ENCODE measurements around the gene CLEC4A. TPM values are rescaled to one million over a fixed set of nuclear protein-coding genes. Genes with fewer than 3 reads are reported as not detected.

The CLEC4A gene
- total RNA-seq (1 to 10 TPM; 2.4 to 3.5 TPM), polyA plus RNA-seq (ENCODE audit: insufficient read depth, low read depth, low replicate concordance) (1.9 TPM)
- long read RNA-seq, donor 1, result 0 reads
- long read RNA-seq, donor 2, partial matches to known transcripts, result 0 of 1 reads
- long read RNA-seq, donor 2, other reads (novel, unspliced or antisense), result 0 of 1 reads

- Histone ChIP-seq H3K9me3 (no peaks in the 10 kb centered on the region), H3K4me1 (no peaks in the 10 kb centered on the region), H3K36me3 (ENCODE audit: low read depth, missing control alignments) (no peaks in the 10 kb centered on the region), H3K4me3 (no peak within 1 kb of the TSS), H3K27me3 (no peaks in the 10 kb centered on the region), H3K27ac (no peak within 1 kb of the TSS)
- 86% methylated on average over 5 of the region's 5 CpGs for WGBS, 2 donors
- TF ChIP-seq CTCF (IDR thresholded peaks at IDR 0.05) (no peak), POLR2A (IDR thresholded peaks at IDR 0.05) (no peak)
- intact Hi-C loops (cut with DNase I; ENCODE audit: low total_unique reads), result no loop called here
- no peak for DNase-seq
Observed at GRCh38 chr12:8123124-8123912, at the start of gene CLEC4A. Gene CLEC4A (plus strand): TSS chr12:8123617. CDS start chr12:8123879, 262 bp downstream.

GRCh38 chr12:8075935-8076334 lies 47.5 kb upstream of the CLEC4A start:
- intact Hi-C loops (cut with DNase I; ENCODE audit: low total_unique reads), result no loop called here
- H3K9me3 ChIP-seq, result no peaks in the 10 kb centered on the region
- no peaks in the 10 kb centered on the region for H3K36me3 ChIP-seq (ENCODE audit: low read depth, missing control alignments)
- H3K27ac ChIP-seq, result no peak overlapping the region
- no peak overlapping the region for H3K4me3 ChIP-seq
- TF ChIP-seq CTCF (IDR thresholded peaks at IDR 0.05) (no peak), POLR2A (IDR thresholded peaks at IDR 0.05) (no peak)
- peaks cover 6% of the 10 kb centered on the region for H3K4me1 ChIP-seq
- 88 to 94% methylated on average over 6 of the region's 6 CpGs for WGBS, 2 donors
- no peaks in the 10 kb centered on the region for H3K27me3 ChIP-seq
- no peak for DNase-seq

- no peak overlapping the region for H3K4me3 ChIP-seq
- H3K27me3 ChIP-seq, result no peaks in the 10 kb centered on the region
- intact Hi-C loops (cut with DNase I; ENCODE audit: low total_unique reads), result no loop called here
- H3K36me3 ChIP-seq (ENCODE audit: low read depth, missing control alignments), result no peaks in the 10 kb centered on the region
- no peak for TF ChIP-seq POLR2A (IDR thresholded peaks at IDR 0.05)
- no peak for TF ChIP-seq CTCF (IDR thresholded peaks at IDR 0.05)
- no peak overlapping the region for H3K27ac ChIP-seq
- no peak for DNase-seq
- WGBS, 2 donors, result 87 to 93% methylated on average over 4 of the region's 4 CpGs
- no peaks in the 10 kb centered on the region for H3K9me3 ChIP-seq
- H3K4me1 ChIP-seq, result peaks cover 8% of the 10 kb centered on the region
Observed at GRCh38 chr12:8076366-8076765, 47.1 kb upstream of the CLEC4A start.

- Histone ChIP-seq H3K4me3 (no peak overlapping the region), H3K4me1 (peaks cover 8% of the 10 kb centered on the region), H3K27me3 (no peaks in the 10 kb centered on the region), H3K9me3 (no peaks in the 10 kb centered on the region), H3K27ac (no peak overlapping the region), H3K36me3 (ENCODE audit: low read depth, missing control alignments) (no peaks in the 10 kb centered on the region)
- intact Hi-C loops (cut with DNase I; ENCODE audit: low total_unique reads), result no loop called here
- WGBS, 2 donors, result 71 to 78% methylated on average over 4 of the region's 4 CpGs
- no peak for DNase-seq
- TF ChIP-seq CTCF (IDR thresholded peaks at IDR 0.05) (no peak), POLR2A (IDR thresholded peaks at IDR 0.05) (no peak)
Observed at GRCh38 chr12:8077207-8077606, 46.2 kb upstream of the CLEC4A start.
